GM19023 (cell line): ENCODE measurements around the gene GPR176.
A peak's percentile ranks its signal among the peaks of the same experiment; 100 is the strongest.
"Not testable (repeated sequence)": the region's sequence is repeated elsewhere in the genome, so short reads cannot be mapped to it uniquely, and the experiment has no call there.

Experiments used
- ATAC-seq: cut with Tn5 transposase; IDR thresholded peaks from one replicate; pipeline ENCODE4 v1.9.1; 2021; ENCODE audit warnings: mild to moderate bottlenecking, moderate library complexity; ENCODE audit not compliant: unreplicated experiment

GPR176 gene

DNA sequence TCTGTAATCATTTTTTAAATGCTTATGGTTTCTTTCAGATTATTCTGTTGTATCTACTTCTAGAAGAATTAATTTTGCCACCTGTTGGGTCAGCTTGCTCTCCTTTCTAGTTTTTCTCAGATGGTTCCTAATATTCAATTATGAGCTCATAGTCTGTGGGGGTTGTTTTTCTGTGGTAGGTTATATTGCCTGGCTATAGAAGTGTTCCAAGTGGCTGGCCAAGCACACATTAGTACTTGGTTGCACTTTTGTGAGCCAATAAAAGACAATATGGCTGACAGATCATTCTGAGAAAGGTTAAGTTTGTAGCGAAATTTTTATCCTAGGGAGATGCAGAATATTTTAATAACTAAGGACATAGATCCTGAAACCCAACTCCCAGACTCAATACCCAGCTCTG, 105.6 kb downstream of the GPR176 start:
- ATAC-seq = no peak

- ATAC-seq = not testable (repeated sequence)
Measured at GRCh38 chr15:39812651-39813050, 107.4 kb downstream of the GPR176 start.

DNA sequence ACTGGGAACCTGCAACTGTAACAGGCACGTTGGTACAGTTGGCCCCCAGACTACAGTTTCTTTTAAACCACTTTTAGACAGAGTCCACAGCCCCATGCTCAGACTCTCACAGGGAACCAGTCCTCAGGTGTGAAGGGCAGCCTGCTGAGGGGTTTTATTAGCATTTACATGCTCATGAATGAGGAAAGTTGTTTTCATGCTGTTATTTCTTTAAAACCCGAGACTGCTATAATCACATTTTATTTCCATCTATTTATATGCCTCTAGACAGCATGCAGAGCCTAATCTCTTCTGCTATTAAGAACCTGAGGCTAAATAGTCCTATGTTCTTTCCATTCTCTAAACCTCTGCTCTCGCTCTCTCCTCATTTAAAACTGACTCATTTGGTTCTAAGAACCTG, 111.2 kb downstream of the GPR176 start:
- no peak for ATAC-seq

DNA sequence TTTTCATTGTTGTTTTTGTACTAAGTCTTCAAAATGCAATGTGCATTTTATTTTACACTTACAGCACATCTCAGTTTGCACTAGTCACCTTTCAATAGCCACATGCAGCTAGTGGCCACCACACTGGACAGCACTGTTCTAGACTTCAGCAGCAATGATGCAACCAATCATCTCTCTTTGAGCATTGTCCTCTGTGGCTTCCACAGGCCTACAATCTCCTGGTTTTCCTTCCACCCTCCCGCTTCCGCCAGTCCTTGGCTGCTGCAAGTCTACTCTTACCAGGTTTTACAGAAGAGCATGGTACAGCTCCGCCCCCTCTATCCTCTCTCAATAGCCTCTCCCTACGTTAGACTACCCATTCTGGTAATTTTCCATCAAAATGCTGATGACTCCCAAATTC, 112.3 kb downstream of the GPR176 start:
- no peak for ATAC-seq

GRCh38 chr15:39804026-39804425, 116.0 kb downstream of the GPR176 start:
- ATAC-seq = no peak

GRCh38 chr15:39803016-39803415, 117.0 kb downstream of the GPR176 start:
- ATAC-seq = no peak

- peak; percentile 77 for ATAC-seq
Measured at GRCh38 chr15:39801641-39802309, 118.3 kb downstream of the GPR176 start.

- ATAC-seq = no peak
Measured at GRCh38 chr15:39799552-39800011, 120.5 kb downstream of the GPR176 start.

DNA sequence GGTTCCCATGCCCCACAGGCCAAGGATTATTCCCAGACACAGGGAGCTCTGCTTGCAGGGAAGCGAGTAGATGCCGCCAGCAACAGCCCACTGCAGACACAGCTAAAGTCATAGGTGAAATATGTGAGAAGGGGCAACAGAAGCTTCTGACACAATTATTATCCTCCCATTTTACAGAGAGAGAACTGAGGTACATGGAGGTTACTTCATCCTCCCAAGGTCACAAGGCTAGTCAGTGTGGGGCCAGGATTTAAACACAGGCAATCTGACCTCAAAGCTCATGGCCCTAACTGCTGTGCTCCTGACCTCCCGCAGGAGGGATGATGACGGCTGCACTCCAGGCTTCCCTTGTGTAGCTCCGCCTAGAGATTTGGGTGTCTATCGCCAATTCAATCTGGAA, 121.7 kb downstream of the GPR176 start:
- no peak for ATAC-seq

DNA sequence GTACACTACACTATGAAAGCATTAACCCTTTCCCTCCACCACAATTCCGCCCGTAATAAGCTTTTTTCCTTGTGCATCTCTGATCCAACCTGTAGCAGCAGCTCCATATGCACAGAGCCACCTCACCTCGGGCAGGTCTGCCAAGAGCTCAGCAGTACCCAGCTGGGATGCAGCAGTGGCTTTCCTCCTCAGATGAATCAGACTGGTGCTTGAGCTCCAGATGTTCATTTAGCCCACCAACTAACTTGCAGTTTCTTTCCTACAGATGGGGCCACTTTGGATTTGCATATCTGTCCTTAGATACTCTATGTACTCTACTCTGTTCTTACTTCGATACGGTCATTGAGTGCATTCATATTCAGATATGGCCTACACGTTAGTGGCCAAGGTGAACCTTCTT, 122.7 kb downstream of the GPR176 start:
- ATAC-seq = no peak

GRCh38 chr15:39796601-39797000, 123.5 kb downstream of the GPR176 start:
- ATAC-seq = no peak

DNA sequence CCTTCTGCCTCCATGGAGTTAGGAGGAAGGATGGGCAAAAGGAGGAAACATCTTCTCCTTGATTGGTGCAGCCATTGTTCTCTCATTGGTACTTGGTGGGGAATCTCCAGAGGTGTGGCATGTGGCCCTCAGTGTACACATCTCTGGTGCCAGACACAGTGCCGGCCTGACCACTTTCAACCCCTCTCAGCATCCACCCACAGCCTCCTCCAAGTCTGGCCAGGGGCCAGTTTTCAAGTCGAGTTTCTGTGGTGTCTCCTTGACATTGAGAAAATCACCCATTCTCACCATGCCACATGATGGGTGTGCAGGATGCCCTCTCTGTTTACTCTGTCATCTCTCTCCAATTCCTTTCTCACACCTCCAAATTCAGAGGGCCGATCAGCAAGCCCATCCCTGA, 124.6 kb downstream of the GPR176 start:
- no peak for ATAC-seq

DNA sequence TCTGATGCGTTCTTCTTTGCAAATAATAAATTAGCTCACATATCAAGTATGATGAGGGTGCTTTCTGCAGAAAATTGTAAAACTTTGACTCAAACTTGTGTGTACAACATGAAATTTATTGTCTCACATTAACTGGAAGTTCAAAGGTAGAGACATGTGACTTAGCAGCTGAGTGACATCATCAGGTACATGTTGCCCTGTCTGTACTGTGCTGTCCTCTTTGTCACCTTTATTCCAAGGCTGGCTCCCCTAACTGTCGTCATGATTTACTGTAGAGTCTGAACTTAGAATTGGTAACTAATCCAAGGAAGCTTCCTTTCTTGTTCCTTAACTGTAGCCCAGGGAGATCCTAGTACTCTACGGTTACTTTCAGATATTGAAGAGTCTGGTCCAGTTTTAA, 125.1 kb downstream of the GPR176 start:
- ATAC-seq = no peak

DNA sequence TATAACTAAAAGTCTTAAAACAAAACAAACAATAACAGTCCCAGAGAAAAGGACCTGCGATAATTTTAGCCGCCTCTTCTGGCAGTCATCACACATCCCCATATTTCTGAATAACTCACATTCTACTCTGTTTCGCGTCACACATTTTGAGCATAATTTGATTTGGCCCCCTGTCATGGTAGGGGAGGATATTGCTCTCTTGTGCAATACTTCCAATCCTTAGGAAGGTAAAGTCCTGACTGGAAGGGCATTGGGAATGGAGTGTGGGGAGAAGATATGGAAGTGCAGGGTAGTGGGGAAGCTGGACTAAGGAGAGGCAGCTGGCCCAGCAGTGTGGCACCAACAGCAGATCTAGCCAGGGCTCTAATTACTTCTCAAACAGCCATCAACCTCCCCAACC, 126.1 kb downstream of the GPR176 start:
- no peak for ATAC-seq

- no peak for ATAC-seq
Measured at GRCh38 chr15:39792844-39793335, 127.2 kb downstream of the GPR176 start.

DNA sequence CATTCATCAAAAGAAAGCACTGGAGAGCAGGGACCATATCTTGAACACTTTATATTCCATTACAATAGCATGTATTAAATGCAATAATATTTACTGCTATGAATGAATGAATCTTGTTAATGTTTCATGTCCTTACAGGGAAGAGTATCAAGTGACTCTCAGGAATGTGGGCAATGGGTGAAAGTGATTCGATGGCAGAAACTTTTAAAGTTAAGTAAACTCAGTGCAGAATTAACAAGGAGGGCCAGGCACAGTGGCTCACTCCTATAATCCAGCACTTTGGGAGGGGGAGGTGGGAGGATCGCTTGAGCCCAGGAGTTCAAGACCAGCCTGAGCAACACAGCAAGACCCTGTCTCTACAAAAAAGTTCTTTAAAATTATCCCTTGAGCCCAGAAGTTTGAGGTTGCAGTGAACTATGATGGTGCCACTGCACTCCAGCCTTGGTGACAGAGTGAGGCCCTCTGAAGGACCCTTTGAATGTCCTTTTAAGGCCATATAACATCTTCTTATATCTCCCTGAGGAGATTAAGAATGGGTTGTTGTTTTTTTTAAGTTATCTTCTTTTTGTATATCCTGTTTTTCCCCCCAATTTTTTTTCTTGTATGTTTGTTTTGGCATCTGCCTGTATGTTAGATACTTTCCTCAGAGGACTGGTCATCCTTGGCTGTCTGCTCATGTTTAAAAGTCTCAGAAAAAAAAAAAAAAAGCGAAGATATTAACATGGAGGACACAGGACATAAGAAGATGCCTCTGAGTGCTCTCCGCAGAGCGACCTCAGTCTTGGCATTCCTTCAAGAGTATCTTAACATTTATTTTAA, 127.8 kb downstream of the GPR176 start:
- no peak for ATAC-seq

GRCh38 chr15:39789736-39790135, 130.3 kb downstream of the GPR176 start:
- ATAC-seq = no peak

GRCh38 chr15:39788800-39789565, 131.1 kb downstream of the GPR176 start:
- no peak for ATAC-seq

GRCh38 chr15:39788108-39788507, 132.0 kb downstream of the GPR176 start:
- ATAC-seq = peak; percentile 56

DNA sequence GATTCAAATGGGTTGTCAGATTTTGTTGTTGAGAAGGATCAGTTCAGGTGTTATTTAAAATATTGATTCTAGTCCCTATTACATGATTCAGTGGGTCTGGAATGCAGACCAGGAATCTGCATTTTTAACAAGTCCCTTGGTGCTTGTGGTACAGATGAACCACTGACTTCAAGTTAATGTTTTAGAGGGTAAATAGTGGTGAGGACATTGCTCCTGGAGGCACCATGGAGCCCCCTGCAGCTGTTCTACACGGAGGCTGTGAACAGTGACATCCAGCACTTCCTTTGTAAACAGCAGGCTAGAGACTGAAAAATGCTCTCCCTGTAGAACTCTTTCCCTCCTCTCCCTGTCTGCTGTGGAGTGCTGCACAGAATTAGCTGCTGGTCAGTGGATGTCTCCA, 132.6 kb downstream of the GPR176 start:
- ATAC-seq = no peak

DNA sequence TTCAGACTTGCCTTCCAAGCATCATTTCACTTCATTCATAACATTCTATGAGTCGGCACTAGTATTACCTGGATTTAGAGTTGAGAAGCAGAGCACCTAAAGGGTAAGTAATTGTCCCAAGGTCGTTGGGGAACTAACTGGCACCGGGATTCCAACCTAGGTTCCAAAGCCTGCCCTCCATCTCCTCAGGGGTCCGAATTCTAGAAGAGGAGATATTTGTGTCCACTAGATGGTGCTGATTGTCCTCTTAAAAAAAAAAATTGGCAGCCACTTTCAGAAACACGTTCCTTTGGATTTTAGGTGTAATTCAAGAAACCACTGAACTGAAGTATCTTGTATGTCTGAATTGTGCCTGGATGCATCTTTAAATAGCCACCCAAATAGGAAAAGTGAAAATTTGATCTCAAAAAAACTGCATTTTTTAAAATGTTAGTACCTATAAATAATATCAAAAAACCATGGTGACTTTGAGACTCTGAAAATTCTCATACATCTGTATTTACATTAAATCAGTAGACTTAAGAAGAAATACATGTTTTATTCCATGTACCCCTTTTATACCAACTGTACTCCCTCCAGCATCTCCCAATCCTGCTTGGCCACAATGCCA, 133.5 kb downstream of the GPR176 start:
- no peak for ATAC-seq
